HEK293 (cell line): Measurements from ENCODE around the gene CENATAC.

ENCODE experiments used
- CTCF ChIA-PET: fragments of 350-600 bp; formaldehyde crosslinking; extraction: SDS; loops from one replicate; lab custom pipeline; 2021; ENCODE audit warnings: antibody characterized with exemption; lab: Yijun Ruan, JAX
- POLR2A ChIA-PET: fragments of 300-600 bp; formaldehyde crosslinking; extraction: SDS; loops from one replicate; lab custom pipeline; 2020; ENCODE audit warnings: antibody characterized with exemption, inconsistent platforms; lab: Yijun Ruan, JAX
- H3K27ac ChIP-seq: fragments of 200-500 bp; sonication (Bioruptor generic); 2 replicates; pipeline ENCODE4 v1.5.1; 2014; ENCODE audit warnings: low read depth, low read length, control low read depth, inconsistent platforms; ENCODE audit errors: extremely low read depth
- H3K36me3 ChIP-seq, 2 experiments: fragments of 200-500 bp in 1 of 2; sonication (Bioruptor generic) in 1 of 2; 1 replicate in 1 of 2; 2 replicates in 1 of 2; pipeline ENCODE4 v1.5.1; 2014 to 2017; ENCODE audit warnings: inconsistent platforms in 2 of 2, low read length in 2 of 2; ENCODE audit not compliant: control insufficient read depth in 2 of 2, insufficient read depth in 1 of 2
- H3K4me1 ChIP-seq: fragments of 200-500 bp; sonication (Bioruptor generic); 2 replicates; pipeline ENCODE4 v1.5.1; 2014; ENCODE audit warnings: mild to moderate bottlenecking, low read length, inconsistent platforms; ENCODE audit not compliant: control insufficient read depth, insufficient read depth
- H3K4me3 ChIP-seq: 2 replicates; pipeline ENCODE4 v1.5.1; 2011; ENCODE audit warnings: low read depth, mild to moderate bottlenecking, control low read depth, low read length, moderate library complexity
- H3K9me3 ChIP-seq: fragments of 200-500 bp; sonication (Bioruptor generic); 2 replicates; pipeline ENCODE4 v1.5.1; 2014; ENCODE audit warnings: low read depth, low read length, inconsistent platforms; ENCODE audit not compliant: control insufficient read depth, insufficient read depth
- BCL11B ChIP-seq: fragments of 450-650 bp; formaldehyde crosslinking; IDR thresholded peaks from 2 replicates; pipeline ENCODE4 v1.5.1; 2016; ENCODE audit warnings: low read depth, missing biosample characterization, missing genetic modification characterization
- GLIS2 ChIP-seq: fragments of 450-650 bp; formaldehyde crosslinking; IDR thresholded peaks from 2 replicates; pipeline ENCODE4 v1.5.1; 2016; ENCODE audit warnings: missing biosample characterization, missing genetic modification characterization
- HOXC10 ChIP-seq: sonication (generic); formaldehyde crosslinking; IDR thresholded peaks from 2 replicates; pipeline ENCODE4 v1.8.1; 2023; ENCODE audit warnings: mild to moderate bottlenecking, missing genetic modification reagents
- IKZF3 ChIP-seq: fragments of 450-650 bp; IDR thresholded peaks from 2 replicates; pipeline ENCODE4 v1.5.0; 2018; ENCODE audit warnings: missing biosample characterization, mild to moderate bottlenecking, missing genetic modification characterization, moderate library complexity
- KLF1 ChIP-seq: fragments of 450-650 bp; formaldehyde crosslinking; IDR thresholded peaks from 2 replicates; pipeline ENCODE4 v1.5.1; 2016; ENCODE audit warnings: missing biosample characterization, missing genetic modification characterization
- KLF16 ChIP-seq: fragments of 450-650 bp; formaldehyde crosslinking; IDR thresholded peaks from 2 replicates; pipeline ENCODE4 v1.5.1; 2017; ENCODE audit warnings: missing biosample characterization, missing genetic modification characterization
- KLF8 ChIP-seq: fragments of 450-650 bp; formaldehyde crosslinking; IDR thresholded peaks from 2 replicates; pipeline ENCODE4 v1.5.1; 2016; ENCODE audit warnings: missing biosample characterization, missing genetic modification characterization
- SCRT2 ChIP-seq: fragments of 450-650 bp; formaldehyde crosslinking; IDR thresholded peaks from 2 replicates; pipeline ENCODE4 v1.5.1; 2016; ENCODE audit warnings: missing biosample characterization, missing genetic modification characterization
- SP2 ChIP-seq: fragments of 450-650 bp; formaldehyde crosslinking; IDR thresholded peaks from 2 replicates; pipeline ENCODE4 v1.5.1; 2016; ENCODE audit warnings: missing biosample characterization, missing genetic modification characterization
- SP7 ChIP-seq: fragments of 450-650 bp; formaldehyde crosslinking; IDR thresholded peaks from 2 replicates; pipeline ENCODE4 v1.5.1; 2016; ENCODE audit warnings: missing biosample characterization, missing genetic modification characterization
- YY1 ChIP-seq: fragments of 450-650 bp; formaldehyde crosslinking; IDR thresholded peaks from 2 replicates; pipeline ENCODE4 v1.5.1; 2018; ENCODE audit warnings: missing biosample characterization, missing genetic modification characterization
- YY2 ChIP-seq: fragments of 450-650 bp; formaldehyde crosslinking; IDR thresholded peaks from 2 replicates; pipeline ENCODE4 v1.5.1; 2016; ENCODE audit warnings: missing biosample characterization, missing genetic modification characterization
- ZBTB20 ChIP-seq: fragments of 450-650 bp; formaldehyde crosslinking; IDR thresholded peaks from 2 replicates; pipeline ENCODE4 v1.5.1; 2016; ENCODE audit warnings: missing biosample characterization, missing genetic modification characterization
- ZBTB8A ChIP-seq: fragments of 450-650 bp; formaldehyde crosslinking; IDR thresholded peaks from 2 replicates; pipeline ENCODE4 v1.5.1; 2016; ENCODE audit warnings: missing biosample characterization, missing genetic modification characterization
- ZNF121 ChIP-seq: fragments of 450-650 bp; formaldehyde crosslinking; IDR thresholded peaks from 2 replicates; pipeline ENCODE4 v1.5.1; 2016; ENCODE audit warnings: missing biosample characterization, missing genetic modification characterization
- ZNF169 ChIP-seq: fragments of 450-650 bp; formaldehyde crosslinking; IDR thresholded peaks from 2 replicates; pipeline ENCODE4 v1.5.1; 2016; ENCODE audit warnings: missing biosample characterization, missing genetic modification characterization
- ZNF23 ChIP-seq: fragments of 450-650 bp; formaldehyde crosslinking; IDR thresholded peaks from 2 replicates; pipeline ENCODE4 v1.5.1; 2016; ENCODE audit warnings: missing biosample characterization, missing genetic modification characterization, borderline replicate concordance
- ZNF629 ChIP-seq: fragments of 450-650 bp; formaldehyde crosslinking; IDR thresholded peaks from 2 replicates; pipeline ENCODE4 v1.5.1; 2017; ENCODE audit warnings: missing biosample characterization, missing genetic modification characterization
- ZNF776 ChIP-seq: fragments of 450-650 bp; formaldehyde crosslinking; IDR thresholded peaks from 2 replicates; pipeline ENCODE4 v1.5.0; 2017; ENCODE audit warnings: missing biosample characterization, missing genetic modification characterization, borderline replicate concordance
- ZNF843 ChIP-seq: fragments of 450-650 bp; formaldehyde crosslinking; IDR thresholded peaks from 2 replicates; pipeline ENCODE4 v1.5.1; 2016; ENCODE audit warnings: missing biosample characterization, missing genetic modification characterization
- ZSCAN30 ChIP-seq: fragments of 450-650 bp; IDR thresholded peaks from 2 replicates; pipeline ENCODE4 v1.5.1; 2018; ENCODE audit warnings: missing biosample characterization, mild to moderate bottlenecking, missing genetic modification characterization, moderate library complexity
- ZXDB ChIP-seq: fragments of 450-650 bp; formaldehyde crosslinking; IDR thresholded peaks from 2 replicates; pipeline ENCODE4 v1.5.1; 2016; ENCODE audit warnings: missing biosample characterization, missing genetic modification characterization
- TF ChIP-seq, protein P1 (sequence below): fragments of 450-650 bp; formaldehyde crosslinking; IDR thresholded peaks from 2 replicates; pipeline ENCODE4 v1.5.1; 2016; ENCODE audit warnings: missing biosample characterization, missing genetic modification characterization
- TF ChIP-seq, protein P2 (sequence below): fragments of 450-650 bp; formaldehyde crosslinking; IDR thresholded peaks from 2 replicates; pipeline ENCODE4 v1.5.1; 2016; ENCODE audit warnings: missing biosample characterization, missing genetic modification characterization, low read depth
- TF ChIP-seq, protein P3 (sequence below): fragments of 450-650 bp; formaldehyde crosslinking; IDR thresholded peaks from 2 replicates; pipeline ENCODE4 v1.5.1; 2016; ENCODE audit warnings: missing biosample characterization, missing genetic modification characterization
- TF ChIP-seq, protein P4 (sequence below): sonication (generic); formaldehyde crosslinking; IDR thresholded peaks from 2 replicates; pipeline ENCODE4 v1.8.1; 2022; ENCODE audit warnings: mild to moderate bottlenecking, moderate library complexity, missing genetic modification reagents
- TF ChIP-seq, protein P5 (sequence below): fragments of 450-650 bp; IDR thresholded peaks from 2 replicates; pipeline ENCODE4 v1.5.1; 2018; ENCODE audit warnings: missing biosample characterization, mild to moderate bottlenecking, missing genetic modification characterization

Gene CENATAC, protein sequence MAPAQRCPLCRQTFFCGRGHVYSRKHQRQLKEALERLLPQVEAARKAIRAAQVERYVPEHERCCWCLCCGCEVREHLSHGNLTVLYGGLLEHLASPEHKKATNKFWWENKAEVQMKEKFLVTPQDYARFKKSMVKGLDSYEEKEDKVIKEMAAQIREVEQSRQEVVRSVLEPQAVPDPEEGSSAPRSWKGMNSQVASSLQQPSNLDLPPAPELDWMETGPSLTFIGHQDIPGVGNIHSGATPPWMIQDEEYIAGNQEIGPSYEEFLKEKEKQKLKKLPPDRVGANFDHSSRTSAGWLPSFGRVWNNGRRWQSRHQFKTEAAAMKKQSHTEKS

DNA sequence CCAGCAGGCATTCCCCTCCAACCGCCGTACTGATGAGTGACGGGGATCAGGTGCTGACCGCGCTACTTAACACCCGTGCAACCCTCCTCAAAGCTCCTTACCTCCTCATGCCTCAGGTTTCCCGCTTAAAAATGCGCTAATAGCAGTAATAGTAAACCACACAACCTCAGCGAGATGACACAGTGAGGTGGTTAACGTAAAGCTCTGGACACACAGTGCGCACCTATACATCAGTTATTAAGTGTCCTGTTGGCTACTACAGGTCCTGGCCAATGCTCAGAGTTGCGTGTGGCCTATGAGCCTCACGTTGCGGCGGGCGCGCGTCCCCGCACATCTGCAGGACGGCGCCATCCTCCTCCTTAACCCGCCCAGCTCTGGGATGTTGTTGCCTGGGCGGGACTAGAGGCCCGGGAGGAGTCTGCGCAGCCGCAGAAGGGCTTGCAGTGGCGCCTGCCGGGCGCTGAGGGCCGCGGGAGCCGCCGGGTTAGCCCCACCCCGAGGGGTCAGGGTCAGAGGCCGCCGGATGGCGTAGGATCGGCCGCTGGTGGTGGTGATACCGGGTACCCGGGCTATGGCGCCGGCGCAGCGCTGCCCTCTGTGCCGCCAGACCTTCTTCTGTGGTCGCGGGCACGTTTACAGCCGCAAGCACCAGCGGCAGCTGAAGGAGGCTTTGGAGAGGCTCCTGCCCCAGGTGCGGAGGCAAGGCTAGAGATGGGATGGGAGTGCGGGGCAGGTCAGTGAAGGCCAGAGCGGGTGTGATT, at the start of gene CENATAC:
TSS of gene CENATAC (plus strand) at position 512 of the 761 bp plus-strand sequence. CDS start at position 572, 60 bp downstream.
- CTCF ChIA-PET: interaction anchor here (0.6 to 2.1 kb wide), 7 partner anchors 13 to 377 kb away, joined by 3 to 8 read pairs (median 4); partner anchors contain the start of genes RPS25 and TRAPPC4
- Histone ChIP-seq H3K27ac (peak within 1 kb of the TSS; percentile 53; the same call in 1 of the 2 replicates), H3K4me3 (peak within 1 kb of the TSS; percentile 94), H3K36me3 (peaks cover 13 to 31% of the 10 kb centered on the region in 2 experiments; a peak in 2 of 3 replicates), H3K4me1 (no peaks in the 10 kb centered on the region), H3K9me3 (no peaks in the 10 kb centered on the region)
- POLR2A ChIA-PET: interaction anchor here (0.6 to 1.9 kb wide), 19 partner anchors 8 to 386 kb away, joined by 3 to 15 read pairs (median 3); partner anchors contain the start of genes HINFP, HMBS, RPS25 and SLC37A4
- TF ChIP-seq ZNF629 (tag by site-specific recombination) (0 out of 2 replicates have a peak, but pooled peaks have one; percentile 38), KLF16 (tag by site-specific recombination) (0 out of 2 replicates have a peak, but pooled peaks have one; percentile 37), ZNF843 (tag by site-specific recombination) (no peak), KLF1 (peak; percentile 54; the same call in 1 of the 2 replicates), SP2 (tag by site-specific recombination) (peak; percentile 82), HOXC10 (peak; percentile 50; the same call in 1 of the 2 replicates), SP7 (tag by site-specific recombination) (peak; percentile 57), ZNF169 (tag by site-specific recombination) (no peak), YY2 (tag by site-specific recombination) (no peak), IKZF3 (tag by site-specific recombination) (0 out of 2 replicates have a peak, but pooled peaks have one; percentile 7), ZXDB (peak; percentile 45; the same call in 1 of the 2 replicates), ZNF23 (tag by site-specific recombination) (no peak), ZSCAN30 (0 out of 2 replicates have a peak, but pooled peaks have one; percentile 33), ZNF121 (tag by site-specific recombination) (0 out of 2 replicates have a peak, but pooled peaks have one; percentile 37), KLF8 (tag by site-specific recombination) (peak; percentile 68; the same call in 1 of the 2 replicates), YY1 (tag by site-specific recombination) (peak; percentile 61), ZNF776 (tag by site-specific recombination) (no peak), ZBTB8A (0 out of 2 replicates have a peak, but pooled peaks have one; percentile 29), SCRT2 (tag by site-specific recombination) (0 out of 2 replicates have a peak, but pooled peaks have one; percentile 29), BCL11B (tag by site-specific recombination) (peak; percentile 94), GLIS2 (peak; percentile 65; the same call in 1 of the 2 replicates), ZBTB20 (peak; percentile 45; the same call in 1 of the 2 replicates)
- TF ChIP-seq, protein P1, sequence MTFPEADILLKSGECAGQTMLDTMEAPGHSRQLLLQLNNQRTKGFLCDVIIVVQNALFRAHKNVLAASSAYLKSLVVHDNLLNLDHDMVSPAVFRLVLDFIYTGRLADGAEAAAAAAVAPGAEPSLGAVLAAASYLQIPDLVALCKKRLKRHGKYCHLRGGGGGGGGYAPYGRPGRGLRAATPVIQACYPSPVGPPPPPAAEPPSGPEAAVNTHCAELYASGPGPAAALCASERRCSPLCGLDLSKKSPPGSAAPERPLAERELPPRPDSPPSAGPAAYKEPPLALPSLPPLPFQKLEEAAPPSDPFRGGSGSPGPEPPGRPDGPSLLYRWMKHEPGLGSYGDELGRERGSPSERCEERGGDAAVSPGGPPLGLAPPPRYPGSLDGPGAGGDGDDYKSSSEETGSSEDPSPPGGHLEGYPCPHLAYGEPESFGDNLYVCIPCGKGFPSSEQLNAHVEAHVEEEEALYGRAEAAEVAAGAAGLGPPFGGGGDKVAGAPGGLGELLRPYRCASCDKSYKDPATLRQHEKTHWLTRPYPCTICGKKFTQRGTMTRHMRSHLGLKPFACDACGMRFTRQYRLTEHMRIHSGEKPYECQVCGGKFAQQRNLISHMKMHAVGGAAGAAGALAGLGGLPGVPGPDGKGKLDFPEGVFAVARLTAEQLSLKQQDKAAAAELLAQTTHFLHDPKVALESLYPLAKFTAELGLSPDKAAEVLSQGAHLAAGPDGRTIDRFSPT (tag by site-specific recombination): peak; percentile 84
- TF ChIP-seq, protein P2, sequence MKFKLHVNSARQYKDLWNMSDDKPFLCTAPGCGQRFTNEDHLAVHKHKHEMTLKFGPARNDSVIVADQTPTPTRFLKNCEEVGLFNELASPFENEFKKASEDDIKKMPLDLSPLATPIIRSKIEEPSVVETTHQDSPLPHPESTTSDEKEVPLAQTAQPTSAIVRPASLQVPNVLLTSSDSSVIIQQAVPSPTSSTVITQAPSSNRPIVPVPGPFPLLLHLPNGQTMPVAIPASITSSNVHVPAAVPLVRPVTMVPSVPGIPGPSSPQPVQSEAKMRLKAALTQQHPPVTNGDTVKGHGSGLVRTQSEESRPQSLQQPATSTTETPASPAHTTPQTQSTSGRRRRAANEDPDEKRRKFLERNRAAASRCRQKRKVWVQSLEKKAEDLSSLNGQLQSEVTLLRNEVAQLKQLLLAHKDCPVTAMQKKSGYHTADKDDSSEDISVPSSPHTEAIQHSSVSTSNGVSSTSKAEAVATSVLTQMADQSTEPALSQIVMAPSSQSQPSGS: no peak
- TF ChIP-seq, protein P3, sequence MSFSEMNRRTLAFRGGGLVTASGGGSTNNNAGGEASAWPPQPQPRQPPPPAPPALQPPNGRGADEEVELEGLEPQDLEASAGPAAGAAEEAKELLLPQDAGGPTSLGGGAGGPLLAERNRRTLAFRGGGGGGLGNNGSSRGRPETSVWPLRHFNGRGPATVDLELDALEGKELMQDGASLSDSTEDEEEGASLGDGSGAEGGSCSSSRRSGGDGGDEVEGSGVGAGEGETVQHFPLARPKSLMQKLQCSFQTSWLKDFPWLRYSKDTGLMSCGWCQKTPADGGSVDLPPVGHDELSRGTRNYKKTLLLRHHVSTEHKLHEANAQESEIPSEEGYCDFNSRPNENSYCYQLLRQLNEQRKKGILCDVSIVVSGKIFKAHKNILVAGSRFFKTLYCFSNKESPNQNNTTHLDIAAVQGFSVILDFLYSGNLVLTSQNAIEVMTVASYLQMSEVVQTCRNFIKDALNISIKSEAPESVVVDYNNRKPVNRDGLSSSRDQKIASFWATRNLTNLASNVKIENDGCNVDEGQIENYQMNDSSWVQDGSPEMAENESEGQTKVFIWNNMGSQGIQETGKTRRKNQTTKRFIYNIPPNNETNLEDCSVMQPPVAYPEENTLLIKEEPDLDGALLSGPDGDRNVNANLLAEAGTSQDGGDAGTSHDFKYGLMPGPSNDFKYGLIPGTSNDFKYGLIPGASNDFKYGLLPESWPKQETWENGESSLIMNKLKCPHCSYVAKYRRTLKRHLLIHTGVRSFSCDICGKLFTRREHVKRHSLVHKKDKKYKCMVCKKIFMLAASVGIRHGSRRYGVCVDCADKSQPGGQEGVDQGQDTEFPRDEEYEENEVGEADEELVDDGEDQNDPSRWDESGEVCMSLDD (tag by site-specific recombination): peak; percentile 59; the same call in 1 of the 2 replicates
- TF ChIP-seq, protein P4, sequence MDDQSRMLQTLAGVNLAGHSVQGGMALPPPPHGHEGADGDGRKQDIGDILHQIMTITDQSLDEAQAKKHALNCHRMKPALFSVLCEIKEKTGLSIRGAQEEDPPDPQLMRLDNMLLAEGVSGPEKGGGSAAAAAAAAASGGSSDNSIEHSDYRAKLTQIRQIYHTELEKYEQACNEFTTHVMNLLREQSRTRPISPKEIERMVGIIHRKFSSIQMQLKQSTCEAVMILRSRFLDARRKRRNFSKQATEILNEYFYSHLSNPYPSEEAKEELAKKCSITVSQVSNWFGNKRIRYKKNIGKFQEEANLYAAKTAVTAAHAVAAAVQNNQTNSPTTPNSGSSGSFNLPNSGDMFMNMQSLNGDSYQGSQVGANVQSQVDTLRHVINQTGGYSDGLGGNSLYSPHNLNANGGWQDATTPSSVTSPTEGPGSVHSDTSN: 0 out of 2 replicates have a peak, but pooled peaks have one; percentile 31
- TF ChIP-seq, protein P5, sequence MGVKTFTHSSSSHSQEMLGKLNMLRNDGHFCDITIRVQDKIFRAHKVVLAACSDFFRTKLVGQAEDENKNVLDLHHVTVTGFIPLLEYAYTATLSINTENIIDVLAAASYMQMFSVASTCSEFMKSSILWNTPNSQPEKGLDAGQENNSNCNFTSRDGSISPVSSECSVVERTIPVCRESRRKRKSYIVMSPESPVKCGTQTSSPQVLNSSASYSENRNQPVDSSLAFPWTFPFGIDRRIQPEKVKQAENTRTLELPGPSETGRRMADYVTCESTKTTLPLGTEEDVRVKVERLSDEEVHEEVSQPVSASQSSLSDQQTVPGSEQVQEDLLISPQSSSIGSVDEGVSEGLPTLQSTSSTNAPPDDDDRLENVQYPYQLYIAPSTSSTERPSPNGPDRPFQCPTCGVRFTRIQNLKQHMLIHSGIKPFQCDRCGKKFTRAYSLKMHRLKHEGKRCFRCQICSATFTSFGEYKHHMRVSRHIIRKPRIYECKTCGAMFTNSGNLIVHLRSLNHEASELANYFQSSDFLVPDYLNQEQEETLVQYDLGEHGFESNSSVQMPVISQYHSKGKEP (tag by site-specific recombination): no peak
